ENCODE measurements around the gene SSX3.

- TF ChIP-seq CTCF (conservative IDR thresholded peaks at IDR 0.05; ENCODE audit: low read length) (no peak), EZH2phosphoT487 (IDR thresholded peaks at IDR 0.05; ENCODE audit: borderline replicate concordance, low read depth, low read length) (no peak)
Measured at GRCh38 chrX:48357681-48358080, 1.2 kb upstream of the SSX3 start.

Measured in OCI-LY7 (cell line).